Neutrophil (primary cell): Measurements from ENCODE around the gene BMPER.

Experiments used
- H3K27ac ChIP-seq: fragments of 200-600 bp; sonication (generic); 2 replicates; pipeline ENCODE4 v1.5.1; 2016; ENCODE audit warnings: mild to moderate bottlenecking, moderate library complexity
- H3K27me3 ChIP-seq: fragments of 200-600 bp; sonication (generic); 2 replicates; pipeline ENCODE4 v1.6.0; 2016; ENCODE audit warnings: mild to moderate bottlenecking
- H3K36me3 ChIP-seq: fragments of 200-600 bp; sonication (generic); 2 replicates; pipeline ENCODE4 v1.5.1; 2017
- H3K4me1 ChIP-seq, 2 experiments: fragments of 200-600 bp in 1 of 2; sonication (generic) in 1 of 2; 1 replicate in 1 of 2; 2 replicates in 1 of 2; pipeline versions ENCODE4 v1.5.1 to v1.6.1; 2013 to 2016; ENCODE audit warnings: low read depth in 1 of 2, low read length in 1 of 2, mild to moderate bottlenecking in 1 of 2, moderate library complexity in 1 of 2; ENCODE audit not compliant: control insufficient read depth in 1 of 2, insufficient read depth in 1 of 2
- H3K4me3 ChIP-seq, 2 experiments: fragments of 200-600 bp in 1 of 2; sonication (generic) in 1 of 2; 1 replicate in 1 of 2; 2 replicates in 1 of 2; pipeline ENCODE4 v1.5.1; 2013 to 2016; ENCODE audit warnings: low read depth in 1 of 2, low read length in 1 of 2, mild to moderate bottlenecking in 1 of 2, moderate library complexity in 1 of 2
- H3K9me3 ChIP-seq: fragments of 200-600 bp; sonication (generic); 2 replicates; pipeline ENCODE4 v1.5.1; 2016
- CTCF ChIP-seq: fragments of 200-600 bp; sonication (generic); IDR thresholded peaks from 2 replicates; pipeline ENCODE4 v1.5.1; 2016; ENCODE audit warnings: antibody characterized with exemption

BMPER gene

DNA sequence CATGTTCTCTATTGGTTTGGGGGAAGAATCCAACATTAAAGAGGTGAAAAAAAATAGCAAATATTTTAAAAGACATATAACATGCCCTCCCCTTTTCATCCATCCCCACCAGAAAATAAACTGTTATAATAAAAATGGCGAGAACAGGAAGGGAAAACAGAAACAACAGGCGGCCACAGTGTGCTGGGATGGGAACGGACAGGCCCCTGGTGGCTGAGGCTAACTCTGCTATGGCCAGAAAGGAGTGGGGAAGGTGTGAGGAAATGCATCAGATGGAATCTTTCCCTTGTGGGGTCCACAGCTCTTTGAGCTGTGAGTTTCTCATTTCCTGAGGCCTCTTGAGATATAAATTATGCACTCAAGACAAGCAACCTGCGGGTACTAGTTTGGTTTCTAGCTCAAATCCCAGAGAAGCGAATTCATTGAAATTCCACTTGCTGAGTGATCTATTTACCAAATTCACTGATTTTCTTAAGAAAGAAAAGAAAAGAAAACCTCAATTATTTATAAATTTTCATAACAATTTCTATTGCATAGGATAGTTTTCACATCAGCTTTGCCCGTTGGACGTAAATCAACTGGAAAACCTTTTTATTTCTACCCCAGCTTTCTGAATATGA is 139.5 kb downstream of the BMPER start:
- Histone ChIP-seq H3K4me1 (no peaks in the 10 kb centered on the region), H3K4me3 (no peak overlapping the region), H3K27me3 (no peaks in the 10 kb centered on the region), H3K36me3 (no peaks in the 10 kb centered on the region), H3K27ac (no peak overlapping the region), H3K9me3 (no peaks in the 10 kb centered on the region)
- no peak for TF ChIP-seq CTCF

- Histone ChIP-seq H3K9me3 (no peaks in the 10 kb centered on the region), H3K27me3 (no peaks in the 10 kb centered on the region), H3K4me3 (no peak overlapping the region), H3K27ac (no peak overlapping the region), H3K36me3 (no peaks in the 10 kb centered on the region), H3K4me1 (no peaks in the 10 kb centered on the region)
- no peak for TF ChIP-seq CTCF
These were observed 143.1 kb downstream of the BMPER start for GRCh38 chr7:34048445-34048844.

DNA sequence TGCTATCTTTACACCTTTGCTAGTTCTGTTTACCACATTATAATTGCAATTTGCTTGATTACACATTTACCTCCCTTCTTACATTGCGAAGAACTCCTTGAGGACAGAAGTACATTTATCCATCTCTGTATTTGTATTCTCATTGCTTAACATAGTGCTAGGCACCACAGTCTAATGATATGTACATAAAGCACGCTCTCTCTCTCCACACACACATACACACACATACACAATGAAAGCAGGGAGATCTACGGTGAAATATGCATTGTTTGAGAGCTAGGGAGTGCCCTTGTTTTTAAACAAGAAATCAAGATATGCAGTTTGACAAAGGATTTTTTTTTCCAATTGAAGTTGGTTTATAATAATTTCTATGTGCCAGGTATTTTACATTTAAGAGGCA is 148.7 kb downstream of the BMPER start:
- no peak for TF ChIP-seq CTCF
- Histone ChIP-seq H3K27ac (no peak overlapping the region), H3K4me1 (no peaks in the 10 kb centered on the region), H3K36me3 (no peaks in the 10 kb centered on the region), H3K9me3 (no peaks in the 10 kb centered on the region), H3K4me3 (no peak overlapping the region), H3K27me3 (no peaks in the 10 kb centered on the region)

DNA sequence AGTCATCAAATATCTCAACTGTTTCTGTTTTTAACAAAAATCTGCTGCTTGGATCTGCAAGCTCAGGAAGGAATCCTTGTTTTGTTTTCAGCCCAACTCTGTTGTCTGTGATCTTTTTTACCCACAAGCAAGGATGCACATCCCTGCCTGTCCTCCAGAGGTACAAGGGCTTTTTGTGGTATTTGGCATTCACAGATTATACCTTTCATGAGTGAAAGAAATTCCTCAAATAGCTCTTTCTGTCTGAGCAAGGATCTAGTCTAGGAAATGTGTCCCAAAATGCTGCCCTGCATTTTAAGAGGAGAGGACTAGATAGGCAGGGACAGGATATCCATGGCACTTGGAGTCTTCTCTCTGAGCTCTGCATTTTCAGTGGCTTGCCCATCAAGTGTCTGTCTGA is 151.8 kb downstream of the BMPER start:
- TF ChIP-seq CTCF: no peak
- no peaks in the 10 kb centered on the region for H3K36me3 ChIP-seq
- no peak overlapping the region for H3K27ac ChIP-seq
- H3K27me3 ChIP-seq: no peaks in the 10 kb centered on the region
- H3K4me1 ChIP-seq: no peaks in the 10 kb centered on the region
- H3K4me3 ChIP-seq: no peak overlapping the region
- no peaks in the 10 kb centered on the region for H3K9me3 ChIP-seq

GRCh38 chr7:34057956-34058355 is 152.6 kb downstream of the BMPER start:
- H3K4me1 ChIP-seq: no peaks in the 10 kb centered on the region
- H3K27ac ChIP-seq: no peak overlapping the region
- no peaks in the 10 kb centered on the region for H3K36me3 ChIP-seq
- H3K27me3 ChIP-seq: no peaks in the 10 kb centered on the region
- TF ChIP-seq CTCF: no peak
- no peak overlapping the region for H3K4me3 ChIP-seq
- no peaks in the 10 kb centered on the region for H3K9me3 ChIP-seq

DNA sequence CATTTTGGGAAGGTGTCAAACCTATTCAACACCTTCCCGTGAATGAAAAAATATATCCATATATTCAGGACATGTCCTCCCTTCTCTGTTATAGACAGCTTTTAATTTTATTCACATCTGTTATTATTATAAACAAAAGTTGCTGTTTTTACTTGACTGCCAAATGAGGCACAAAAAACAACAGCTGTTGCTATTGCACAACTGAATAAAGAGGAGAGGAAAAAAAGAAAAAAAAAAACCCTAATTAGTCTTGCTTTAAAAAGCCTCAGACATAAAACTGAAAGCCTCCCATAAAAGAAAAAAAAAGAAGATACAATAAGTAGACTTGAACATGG is 153.4 kb downstream of the BMPER start:
- Histone ChIP-seq H3K9me3 (no peaks in the 10 kb centered on the region), H3K27ac (no peak overlapping the region), H3K4me1 (no peaks in the 10 kb centered on the region), H3K36me3 (no peaks in the 10 kb centered on the region), H3K27me3 (no peaks in the 10 kb centered on the region), H3K4me3 (no peak overlapping the region)
- no peak for TF ChIP-seq CTCF
